ENCODE results near the gene CSRNP3.

The CSRNP3 gene

DNA sequence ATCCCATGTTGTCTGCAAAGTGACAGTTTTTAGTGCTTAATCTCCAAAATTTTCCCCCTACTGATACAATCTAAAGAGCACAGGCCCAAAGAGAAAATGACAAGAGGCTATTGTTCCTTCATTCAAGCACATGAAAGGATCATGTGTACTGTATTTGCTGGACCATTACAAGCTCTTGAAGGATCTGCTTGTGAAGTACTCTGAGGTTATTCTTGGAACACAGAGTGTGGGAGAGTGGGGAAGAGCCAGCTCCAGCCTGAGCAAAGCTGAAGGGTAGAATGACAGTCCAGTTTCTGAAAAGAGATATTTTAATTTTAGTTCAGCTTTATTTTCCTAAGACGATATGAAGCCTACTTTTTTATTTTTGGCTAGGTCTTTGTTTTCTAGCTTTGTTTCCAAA, 212.3 kb downstream of the CSRNP3 start:
- no peak for DNase-seq (ENCODE audit: low read depth in 3 of 3)

GRCh38 chr2:165682546-165682945, 213.0 kb downstream of the CSRNP3 start:
- DNase-seq (ENCODE audit: low read depth in 3 of 3), result no peak

DNA sequence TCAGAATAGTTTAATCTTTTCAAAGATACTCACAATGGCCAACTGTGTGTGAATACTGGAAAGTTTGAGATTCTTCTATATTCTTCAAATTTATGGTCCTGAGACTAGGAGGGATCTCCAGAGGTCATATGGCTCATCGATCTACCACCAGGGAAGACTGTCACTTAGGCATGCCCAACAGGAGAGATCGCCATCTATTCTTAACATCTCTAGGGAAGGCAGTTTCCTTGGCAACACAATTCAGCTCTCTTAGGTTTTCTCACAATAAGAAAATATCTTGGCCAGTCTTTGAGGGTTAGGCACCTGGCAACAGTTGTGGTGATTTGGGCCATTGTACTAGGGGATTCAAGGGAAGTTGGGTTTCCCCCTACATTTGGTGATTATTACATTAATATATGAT, 217.3 kb downstream of the CSRNP3 start:
- DNase-seq (ENCODE audit: low read depth in 3 of 3), result no peak

GRCh38 chr2:165687426-165688002, 218.0 kb downstream of the CSRNP3 start:
- DNase-seq (ENCODE audit: low read depth in 3 of 3), result no peak

- DNase-seq (ENCODE audit: low read depth in 3 of 3), result no peak
These were observed 222.1 kb downstream of the CSRNP3 start for GRCh38 chr2:165691615-165692014.

DNA sequence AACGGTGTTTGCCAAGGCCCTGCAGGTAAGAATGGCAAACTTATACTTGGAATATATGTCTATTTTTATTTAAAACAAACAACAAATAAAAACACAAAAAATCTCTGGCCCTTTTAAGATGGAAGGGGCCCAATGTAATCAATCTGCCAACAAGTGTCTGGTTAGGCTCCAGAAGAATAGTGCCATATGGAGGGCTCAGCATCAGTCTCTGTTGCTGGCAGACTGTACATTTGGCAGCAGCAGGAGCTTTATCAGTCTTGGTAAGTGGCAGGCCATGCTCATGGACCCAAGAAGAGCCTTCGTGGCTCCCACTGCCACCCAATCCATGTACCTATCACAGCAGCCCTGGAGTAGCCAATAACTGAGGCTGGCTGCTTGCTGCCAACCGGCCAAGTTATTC, 223.4 kb downstream of the CSRNP3 start:
- no peak for DNase-seq (ENCODE audit: low read depth in 3 of 3)

DNA sequence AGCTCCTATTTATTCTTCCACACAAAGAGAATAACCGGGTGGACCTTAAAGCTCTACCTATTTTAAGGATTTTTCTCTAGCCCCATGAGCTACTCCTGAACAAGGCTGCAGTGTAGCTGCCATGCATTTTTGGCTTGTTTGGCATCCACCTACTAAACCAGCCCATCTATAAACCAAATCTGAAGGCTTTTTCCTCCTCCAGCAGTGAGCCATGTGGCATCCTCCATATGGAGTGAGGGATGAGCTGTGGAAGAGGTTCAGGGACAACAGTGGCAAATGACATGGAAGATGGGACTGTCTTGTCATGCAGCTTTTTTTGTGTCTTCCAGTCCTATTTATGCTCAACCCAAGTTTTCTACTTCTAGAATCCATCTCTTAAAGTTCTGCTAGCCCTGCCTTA, 224.3 kb downstream of the CSRNP3 start:
- DNase-seq (ENCODE audit: low read depth in 3 of 3), result no peak

- DNase-seq (ENCODE audit: low read depth in 3 of 3), result no peak
These were observed 228.4 kb downstream of the CSRNP3 start for GRCh38 chr2:165697748-165698443.

GRCh38 chr2:165698444-165698884, 229.0 kb downstream of the CSRNP3 start:
- no peak for DNase-seq (ENCODE audit: low read depth in 3 of 3)

GRCh38 chr2:165699946-165700345, 230.4 kb downstream of the CSRNP3 start:
- DNase-seq (ENCODE audit: low read depth in 3 of 3), result no peak

DNA sequence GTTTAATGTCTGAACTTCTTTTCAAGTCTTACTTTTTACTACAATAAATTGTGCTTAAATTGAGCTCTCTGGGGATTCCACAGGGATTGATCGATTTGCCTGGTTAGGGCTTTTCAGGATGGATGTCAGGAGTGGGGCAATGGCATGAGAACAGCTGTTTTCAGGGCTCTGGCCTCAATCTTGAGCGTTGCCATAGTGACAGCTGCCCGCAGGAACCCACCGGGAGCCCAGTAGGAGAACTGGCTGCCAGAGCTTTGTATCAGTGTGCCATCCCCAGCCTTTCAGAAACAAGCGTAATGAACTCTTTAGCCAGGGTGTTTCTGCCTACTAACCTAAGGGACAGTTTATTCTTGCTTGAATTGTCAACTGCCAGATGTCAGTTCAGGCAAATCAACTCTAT, 231.0 kb downstream of the CSRNP3 start:
- DNase-seq (ENCODE audit: low read depth in 3 of 3), result no peak

DNA sequence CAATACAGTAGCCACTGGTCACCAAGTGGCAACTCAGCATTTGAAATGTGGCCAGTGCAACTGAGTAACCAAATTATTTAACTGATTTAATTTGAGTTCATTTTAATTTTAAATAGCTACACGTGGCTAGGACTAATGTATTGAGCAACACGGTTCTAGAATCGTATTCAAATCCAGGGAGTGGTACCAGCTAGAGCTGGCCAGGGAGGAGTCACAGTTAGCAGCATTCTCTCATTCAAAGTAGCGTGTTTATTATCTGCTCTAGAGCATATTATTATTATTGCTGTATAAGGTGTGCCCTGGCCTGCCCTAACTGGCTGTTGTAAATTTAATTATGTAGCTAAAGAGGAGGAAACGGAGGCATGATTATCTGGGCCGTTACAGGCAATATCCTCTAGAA, 231.6 kb downstream of the CSRNP3 start:
- no peak for DNase-seq (ENCODE audit: low read depth in 3 of 3)

GRCh38 chr2:165706960-165707487, 237.5 kb downstream of the CSRNP3 start:
- no peak for DNase-seq (ENCODE audit: low read depth in 3 of 3)

GRCh38 chr2:165716091-165716490, 246.6 kb downstream of the CSRNP3 start:
- no peak for DNase-seq (ENCODE audit: low read depth in 3 of 3)

DNA sequence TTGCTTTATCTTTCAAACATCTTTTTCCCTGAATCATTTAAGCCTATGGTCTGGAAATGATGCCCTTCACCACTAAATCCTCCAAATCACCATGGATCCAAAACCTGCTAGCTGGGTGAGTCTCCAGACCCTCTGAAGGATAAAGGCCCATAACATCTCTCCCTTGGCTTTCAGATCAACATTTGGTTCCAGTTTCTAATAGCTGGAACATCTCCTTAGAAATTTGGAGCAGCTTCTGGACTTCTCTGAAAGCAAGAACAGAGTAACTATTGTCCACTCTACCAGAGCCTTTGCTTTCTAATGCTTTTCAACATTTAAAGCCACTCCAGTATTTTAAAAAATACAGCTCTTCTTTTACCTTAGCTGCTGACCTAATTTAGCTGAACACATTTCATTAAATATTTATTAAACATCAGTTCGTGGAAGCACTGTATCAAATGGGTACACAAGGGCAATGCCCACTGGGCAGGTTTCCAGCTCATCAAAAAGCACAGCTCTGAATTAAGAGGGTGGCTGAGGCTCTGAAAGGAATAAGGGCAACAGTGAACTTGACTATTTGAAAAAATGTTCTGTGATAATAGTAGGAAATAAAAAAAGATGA, 249.2 kb downstream of the CSRNP3 start:
- DNase-seq (ENCODE audit: low read depth in 3 of 3), result no peak

DNA sequence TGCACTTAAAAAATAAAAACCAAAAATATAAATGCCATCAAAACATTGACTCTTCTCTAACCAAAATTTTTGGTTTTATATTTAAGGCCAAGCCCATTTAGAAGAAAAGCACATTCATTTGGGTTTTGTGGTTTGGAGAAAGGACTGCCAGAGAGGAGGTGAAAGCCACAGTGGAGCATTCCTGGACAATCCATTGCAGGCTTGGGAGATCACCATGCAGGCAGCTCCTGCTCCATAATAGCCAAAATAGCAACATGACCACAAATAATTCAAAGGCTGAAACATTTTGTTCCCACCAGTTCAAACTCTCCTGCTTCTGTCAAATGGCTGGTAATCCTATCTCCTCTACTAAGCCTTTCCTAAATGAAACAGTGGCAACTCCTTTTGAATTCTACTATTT, 251.0 kb downstream of the CSRNP3 start:
- no peak for DNase-seq (ENCODE audit: low read depth in 3 of 3)

GRCh38 chr2:165725421-165725820, 255.9 kb downstream of the CSRNP3 start:
- no peak for DNase-seq (ENCODE audit: low read depth in 3 of 3)
